Left kidney (tissue), 2 donors: Measurements from ENCODE around the gene SELPLG. TPM values are rescaled to one million over a fixed set of nuclear protein-coding genes. Genes with fewer than 3 reads are reported as not detected.
A peak's percentile ranks its signal among the peaks of the same experiment; 100 is the strongest.
"Not testable (repeated sequence)": the region's sequence is repeated elsewhere in the genome, so short reads cannot be mapped to it uniquely, and the experiment has no call there.

Experiments
- DNase-seq: peaks from one replicate; pipeline ENCODE4 v3.0.0-alpha.2; 2013
- polyA plus RNA-seq: library from polyadenylated mRNA; unstranded; fragments of 120-200 nt; gene quantifications from one replicate; pipeline ENCODE4 v1.2.1, GENCODE V29; 2013; ENCODE audit not compliant: insufficient read length

The SELPLG gene
- polyA plus RNA-seq, 1 donor, result 1.3 TPM

- no peak for DNase-seq
Observed at GRCh38 chr12:108591267-108591980, 42.3 kb downstream of the SELPLG start.

GRCh38 chr12:108590463-108590862, 43.2 kb downstream of the SELPLG start:
- DNase-seq, result not testable (repeated sequence)

- DNase-seq, result no peak
Observed at GRCh38 chr12:108589840-108590229, 43.9 kb downstream of the SELPLG start.

GRCh38 chr12:108589028-108589839, 44.5 kb downstream of the SELPLG start:
- DNase-seq, result peak; percentile 69

GRCh38 chr12:108587826-108588225, 45.9 kb downstream of the SELPLG start:
- DNase-seq, result no peak

GRCh38 chr12:108586306-108586705, 47.4 kb downstream of the SELPLG start:
- no peak for DNase-seq

GRCh38 chr12:108585864-108586263, 47.8 kb downstream of the SELPLG start:
- DNase-seq, result no peak

- no peak for DNase-seq
Observed at GRCh38 chr12:108584456-108585065, 49.1 kb downstream of the SELPLG start.

GRCh38 chr12:108583991-108584390, 49.7 kb downstream of the SELPLG start:
- DNase-seq, result no peak

GRCh38 chr12:108582978-108583770, 50.5 kb downstream of the SELPLG start:
- DNase-seq, result no peak

- no peak for DNase-seq
Observed at GRCh38 chr12:108582509-108582908, 51.2 kb downstream of the SELPLG start.

- no peak for DNase-seq
Observed at GRCh38 chr12:108581311-108582227, 52.1 kb downstream of the SELPLG start.

- DNase-seq, result no peak
Observed at GRCh38 chr12:108580531-108580930, 53.2 kb downstream of the SELPLG start.

- DNase-seq, result no peak
Observed at GRCh38 chr12:108578813-108579212, 54.9 kb downstream of the SELPLG start.

- DNase-seq, result no peak
Observed at GRCh38 chr12:108578264-108578663, 55.4 kb downstream of the SELPLG start.

- DNase-seq, result no peak
Observed at GRCh38 chr12:108577458-108577857, 56.2 kb downstream of the SELPLG start.

GRCh38 chr12:108576660-108577234, 56.9 kb downstream of the SELPLG start:
- no peak for DNase-seq

GRCh38 chr12:108575199-108575912, 58.3 kb downstream of the SELPLG start:
- no peak for DNase-seq

GRCh38 chr12:108574276-108574675, 59.4 kb downstream of the SELPLG start:
- not testable (repeated sequence) for DNase-seq

GRCh38 chr12:108573317-108573716, 60.4 kb downstream of the SELPLG start:
- no peak for DNase-seq
